CD4-positive, alpha-beta T cell treated with Interferon gamma for 1 hour (primary cell): ENCODE results near the gene SH2B3.
"Not testable (repeated sequence)": the region's sequence is repeated elsewhere in the genome, so short reads cannot be mapped to it uniquely, and the experiment has no call there.

ENCODE experiments used
- DNase-seq: peaks from one replicate; pipeline ENCODE4 v3.0.0-alpha.2; 2020

The SH2B3 gene

GRCh38 chr12:111405859-111406473 is at the start of gene SH2B3:
Gene SH2B3, plus strand, starts transcription at chr12:111405923. Its CDS starts 12,223 bp downstream, at chr12:111418146.
- DNase-seq = no peak

GRCh38 chr12:111359231-111359913 is 46.4 kb upstream of the SH2B3 start:
- DNase-seq = peak; percentile 8

GRCh38 chr12:111359914-111360276 is 45.8 kb upstream of the SH2B3 start:
- no peak for DNase-seq

GRCh38 chr12:111360325-111360930 is 45.3 kb upstream of the SH2B3 start:
- no peak for DNase-seq

- DNase-seq = no peak
Observed at GRCh38 chr12:111361073-111361716, 44.5 kb upstream of the SH2B3 start.

- DNase-seq = no peak
Observed at GRCh38 chr12:111361717-111362576, 43.8 kb upstream of the SH2B3 start.

- DNase-seq = no peak
Observed at GRCh38 chr12:111362687-111363475, 42.8 kb upstream of the SH2B3 start.

- no peak for DNase-seq
Observed at GRCh38 chr12:111363578-111363977, 42.1 kb upstream of the SH2B3 start.

GRCh38 chr12:111366075-111366474 is 39.6 kb upstream of the SH2B3 start:
- DNase-seq = no peak

- no peak for DNase-seq
Observed at GRCh38 chr12:111366583-111366982, 39.1 kb upstream of the SH2B3 start.

- DNase-seq = no peak
Observed at GRCh38 chr12:111367661-111368221, 38.0 kb upstream of the SH2B3 start.

GRCh38 chr12:111368291-111368787 is 37.4 kb upstream of the SH2B3 start:
- no peak for DNase-seq

- peak; percentile 73 for DNase-seq
Observed at GRCh38 chr12:111368788-111369495, 36.8 kb upstream of the SH2B3 start, which contains the start of gene PHETA1. Gene PHETA1, minus strand, starts transcription at chr12:111369095. Its CDS starts 5,668 bp downstream, at chr12:111363427.

GRCh38 chr12:111369496-111370220 is 36.1 kb upstream of the SH2B3 start:
- no peak for DNase-seq

GRCh38 chr12:111373231-111373630 is 32.5 kb upstream of the SH2B3 start:
- not testable (repeated sequence) for DNase-seq

- no peak for DNase-seq
Observed at GRCh38 chr12:111377440-111377839, 28.3 kb upstream of the SH2B3 start.

GRCh38 chr12:111379942-111380554 is 25.7 kb upstream of the SH2B3 start:
- DNase-seq = no peak

GRCh38 chr12:111384596-111384995 is 21.1 kb upstream of the SH2B3 start:
- DNase-seq = no peak

- DNase-seq = no peak
Observed at GRCh38 chr12:111386885-111387284, 18.8 kb upstream of the SH2B3 start.
